Body of pancreas (tissue), 4 donors: ENCODE measurements around the gene DPP9. TPM values are rescaled to one million over a fixed set of nuclear protein-coding genes. Genes with fewer than 3 reads are reported as not detected.
A peak's percentile ranks its signal among the peaks of the same experiment; 100 is the strongest.

Source experiments
- ATAC-seq: fragments of 150-250 bp; one replicate; pipeline ENCODE4 v1.9.1; 2016
- DNase-seq, 4 donors: peaks; one replicate each; pipeline ENCODE4 v3.0.0-alpha.2; 2019
- H3K27ac ChIP-seq, 4 donors: fragments of 200-600 bp; sonication (generic); 1 replicate in 3 of 4; 2 replicates in 1 of 4; pipeline versions ENCODE4 v1.5.1 to v1.6.1; 2016 to 2019; ENCODE audit warnings: mild to moderate bottlenecking in 1 of 4, mixed read lengths in 1 of 4, moderate library complexity in 1 of 4
- H3K27me3 ChIP-seq, 2 donors: fragments of 200-600 bp; sonication (generic); one replicate each; pipeline ENCODE4 v1.6.0; 2016; ENCODE audit warnings: mild to moderate bottlenecking in 1 of 2
- H3K36me3 ChIP-seq, 2 donors: fragments of 200-600 bp; sonication (generic); replicated peaks in 1 of 2; 2 replicates each; pipeline ENCODE4 v1.5.1; 2016; ENCODE audit warnings: low read depth in 2 of 2; ENCODE audit not compliant: insufficient read depth in 1 of 2
- H3K4me1 ChIP-seq: fragments of 200-600 bp; sonication (generic); one replicate; pipeline ENCODE4 v1.6.0; 2016
- H3K4me3 ChIP-seq, 2 donors: fragments of 200-600 bp; sonication (generic); 1 replicate in 1 of 2; 2 replicates in 1 of 2; pipeline ENCODE4 v1.5.1; 2016 to 2019
- H3K9me3 ChIP-seq, 3 donors: fragments of 200-600 bp; sonication (generic); 1 replicate in 2 of 3; 2 replicates in 1 of 3; pipeline ENCODE4 v1.5.1; 2016
- POLR2A ChIP-seq, 3 donors: fragments of 450-650 bp; IDR thresholded peaks; one replicate each; pipeline ENCODE4 v1.6.1; 2016; ENCODE audit warnings: antibody characterized with exemption in 3 of 3, mild to moderate bottlenecking in 2 of 3
- WGBS, 2 donors: methylation state at CpG; one replicate each; pipeline ENCODE4 v1.1.5; 2017; 5-methylcytosine and 5-hydroxymethylcytosine counted together
- intact Hi-C: fragments of 100-400 bp; cut with DNase I; formaldehyde crosslinking; loops from one replicate; pipeline ENCODE4 v1.15.1; 2023
- total RNA-seq, 2 donors: library from RNA; depleted of rRNA; stranded (reverse); fragments of >200 nt; gene quantifications; one replicate each; pipeline ENCODE4 v1.1.0, GENCODE V29; 2016
- TF ChIP-seq, protein P1 (sequence below), 7 experiments: fragments of 450-650 bp in 4 of 7; fragments of 200-600 bp in 3 of 7; sonication (generic) in 3 of 7; IDR thresholded peaks; one replicate each; pipeline ENCODE4 v1.5.1; 2016 to 2019; ENCODE audit warnings: antibody characterized with exemption in 7 of 7

The DPP9 gene
- total RNA-seq, 2 donors from 2014 or later: 44.6 to 130 TPM

- Histone ChIP-seq H3K27me3 (no peaks in the 10 kb centered on the region), H3K4me1 (peaks cover 34% of the 10 kb centered on the region), H3K27ac (peak overlapping the region in 1 of 4 donors; percentile 18), H3K36me3 (no peaks in the 10 kb centered on the region), H3K9me3 (no peaks in the 10 kb centered on the region), H3K4me3 (peak overlapping the region; percentile 35 to 54)
- DNase-seq (peak; percentile 31 to 43 (median 36)), ATAC-seq (no peak)
- TF ChIP-seq POLR2A (IDR thresholded peaks at IDR 0.05): no peak
- TF ChIP-seq, protein P1, sequence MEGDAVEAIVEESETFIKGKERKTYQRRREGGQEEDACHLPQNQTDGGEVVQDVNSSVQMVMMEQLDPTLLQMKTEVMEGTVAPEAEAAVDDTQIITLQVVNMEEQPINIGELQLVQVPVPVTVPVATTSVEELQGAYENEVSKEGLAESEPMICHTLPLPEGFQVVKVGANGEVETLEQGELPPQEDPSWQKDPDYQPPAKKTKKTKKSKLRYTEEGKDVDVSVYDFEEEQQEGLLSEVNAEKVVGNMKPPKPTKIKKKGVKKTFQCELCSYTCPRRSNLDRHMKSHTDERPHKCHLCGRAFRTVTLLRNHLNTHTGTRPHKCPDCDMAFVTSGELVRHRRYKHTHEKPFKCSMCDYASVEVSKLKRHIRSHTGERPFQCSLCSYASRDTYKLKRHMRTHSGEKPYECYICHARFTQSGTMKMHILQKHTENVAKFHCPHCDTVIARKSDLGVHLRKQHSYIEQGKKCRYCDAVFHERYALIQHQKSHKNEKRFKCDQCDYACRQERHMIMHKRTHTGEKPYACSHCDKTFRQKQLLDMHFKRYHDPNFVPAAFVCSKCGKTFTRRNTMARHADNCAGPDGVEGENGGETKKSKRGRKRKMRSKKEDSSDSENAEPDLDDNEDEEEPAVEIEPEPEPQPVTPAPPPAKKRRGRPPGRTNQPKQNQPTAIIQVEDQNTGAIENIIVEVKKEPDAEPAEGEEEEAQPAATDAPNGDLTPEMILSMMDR (IDR thresholded peaks at IDR 0.05): no peak
- 2 to 9% methylated on average over 25 to 39 of the region's 39 CpGs for WGBS, 2 donors
- intact Hi-C loops: loop anchor here (10.0 kb wide), 1 partner anchor 65 kb away; no protein-coding TSS in a partner anchor
Observed at GRCh38 chr19:4639531-4640246, 84.0 kb downstream of the DPP9 start.

GRCh38 chr19:4638828-4639530 lies 84.7 kb downstream of the DPP9 start, which contains the start of gene TNFAIP8L1:
Gene TNFAIP8L1, plus strand, starts transcription at chr19:4639516. Its CDS starts 12,354 bp downstream, at chr19:4651870.
- Histone ChIP-seq H3K4me1 (peaks cover 34% of the 10 kb centered on the region), H3K27ac (peak within 1 kb of the TSS in 3 of 4 donors; percentile 3 to 78 (median 58)), H3K36me3 (no peaks in the 10 kb centered on the region), H3K27me3 (no peaks in the 10 kb centered on the region), H3K4me3 (peak within 1 kb of the TSS; percentile 54 to 56), H3K9me3 (no peaks in the 10 kb centered on the region)
- peak; percentile 96 to 98 (median 96) for DNase-seq
- peak in 2 of 3 donors; percentile 18 to 24 for TF ChIP-seq POLR2A (IDR thresholded peaks at IDR 0.05)
- TF ChIP-seq, protein P1 (IDR thresholded peaks at IDR 0.05): no peak
- intact Hi-C loops: loop anchor here (10.0 kb wide), 1 partner anchor 64 kb away; no protein-coding TSS in a partner anchor
- whole genome bisulfite sequencing, 2 donors: 4% methylated on average over 19 to 46 of the region's 49 CpGs
- peak; percentile 97 for ATAC-seq

GRCh38 chr19:4638317-4638716 lies 85.3 kb downstream of the DPP9 start:
- H3K27ac ChIP-seq: peak overlapping the region in 2 of 4 donors; percentile 13 to 78
- 64 to 69% methylated on average over 2 to 11 of the region's 11 CpGs for WGBS, 2 donors
- H3K4me1 ChIP-seq: peaks cover 40% of the 10 kb centered on the region
- no peaks in the 10 kb centered on the region for H3K9me3 ChIP-seq
- intact Hi-C loops: loop anchor here (10.0 kb wide), 1 partner anchor 64 kb away; no protein-coding TSS in a partner anchor
- no peak for TF ChIP-seq POLR2A (IDR thresholded peaks at IDR 0.05)
- TF ChIP-seq, protein P1 (IDR thresholded peaks at IDR 0.05): no peak
- no peak overlapping the region for H3K4me3 ChIP-seq
- ATAC-seq: no peak
- H3K27me3 ChIP-seq: no peaks in the 10 kb centered on the region
- no peaks in the 10 kb centered on the region for H3K36me3 ChIP-seq
- peak in 1 of 4 donors; percentile 28 for DNase-seq

GRCh38 chr19:4636761-4637160 lies 86.9 kb downstream of the DPP9 start:
- H3K4me1 ChIP-seq: peaks cover 41% of the 10 kb centered on the region
- WGBS, 2 donors: 54 to 57% methylated on average over 4 to 8 of the region's 8 CpGs
- no peak overlapping the region for H3K27ac ChIP-seq
- ATAC-seq (no peak), DNase-seq (no peak)
- no peak overlapping the region for H3K4me3 ChIP-seq
- intact Hi-C loops: loop anchor here (10.0 kb wide), 1 partner anchor 62 kb away; no protein-coding TSS in a partner anchor
- no peaks in the 10 kb centered on the region for H3K27me3 ChIP-seq
- no peaks in the 10 kb centered on the region for H3K36me3 ChIP-seq
- TF ChIP-seq, protein P1 (IDR thresholded peaks at IDR 0.05): no peak
- TF ChIP-seq POLR2A (IDR thresholded peaks at IDR 0.05): no peak
- no peaks in the 10 kb centered on the region for H3K9me3 ChIP-seq
